Astrocyte (in vitro differentiated cells and primary cell): ENCODE data around the gene RHPN2.

Experiments
- EZH2 ChIP-seq: IDR thresholded peaks from 2 replicates; pipeline ENCODE4 v1.6.1; 2012; ENCODE audit warnings: mild to moderate bottlenecking, low read length, inconsistent platforms; ENCODE audit not compliant: insufficient read depth
- TF ChIP-seq, protein P1 (sequence below): IDR thresholded peaks from 2 replicates; pipeline ENCODE4 v1.5.1; 2011; ENCODE audit warnings: low read depth, mild to moderate bottlenecking, inconsistent platforms, low read length, moderate library complexity; ENCODE audit not compliant: insufficient read depth

DNA sequence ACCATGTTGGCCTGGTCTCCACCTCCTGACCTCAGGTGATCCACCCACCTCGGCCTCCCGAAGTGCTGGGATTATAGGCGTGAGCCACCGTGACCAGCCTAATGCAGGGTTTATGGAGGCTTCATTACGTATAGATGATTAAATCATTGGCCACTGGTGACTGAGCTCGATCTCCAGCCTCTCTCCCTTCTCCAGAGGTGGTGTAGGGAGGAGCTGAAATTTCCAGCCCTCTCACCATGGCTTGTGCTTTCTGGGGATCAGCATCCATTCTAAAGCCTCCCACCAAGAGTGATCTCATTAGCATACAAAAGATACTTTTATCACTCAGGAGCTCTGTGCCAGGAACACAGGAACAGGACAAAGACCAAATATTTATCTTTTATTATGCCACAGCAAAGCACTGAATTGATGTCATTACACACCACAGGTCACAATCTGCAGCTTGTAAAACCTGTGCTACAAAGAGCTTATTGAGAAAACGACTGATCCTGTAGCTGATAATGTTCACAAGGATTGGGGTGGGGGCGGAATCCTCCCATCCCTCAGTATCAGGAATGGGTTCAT is 32.4 kb downstream of the RHPN2 start:
- TF ChIP-seq, protein P1, sequence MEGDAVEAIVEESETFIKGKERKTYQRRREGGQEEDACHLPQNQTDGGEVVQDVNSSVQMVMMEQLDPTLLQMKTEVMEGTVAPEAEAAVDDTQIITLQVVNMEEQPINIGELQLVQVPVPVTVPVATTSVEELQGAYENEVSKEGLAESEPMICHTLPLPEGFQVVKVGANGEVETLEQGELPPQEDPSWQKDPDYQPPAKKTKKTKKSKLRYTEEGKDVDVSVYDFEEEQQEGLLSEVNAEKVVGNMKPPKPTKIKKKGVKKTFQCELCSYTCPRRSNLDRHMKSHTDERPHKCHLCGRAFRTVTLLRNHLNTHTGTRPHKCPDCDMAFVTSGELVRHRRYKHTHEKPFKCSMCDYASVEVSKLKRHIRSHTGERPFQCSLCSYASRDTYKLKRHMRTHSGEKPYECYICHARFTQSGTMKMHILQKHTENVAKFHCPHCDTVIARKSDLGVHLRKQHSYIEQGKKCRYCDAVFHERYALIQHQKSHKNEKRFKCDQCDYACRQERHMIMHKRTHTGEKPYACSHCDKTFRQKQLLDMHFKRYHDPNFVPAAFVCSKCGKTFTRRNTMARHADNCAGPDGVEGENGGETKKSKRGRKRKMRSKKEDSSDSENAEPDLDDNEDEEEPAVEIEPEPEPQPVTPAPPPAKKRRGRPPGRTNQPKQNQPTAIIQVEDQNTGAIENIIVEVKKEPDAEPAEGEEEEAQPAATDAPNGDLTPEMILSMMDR: no peak
- no peak for TF ChIP-seq EZH2
